BJ (cell line): Measurements from ENCODE around the gene SDHC. TPM values are rescaled to one million over a fixed set of nuclear protein-coding genes. Genes with fewer than 3 reads are reported as not detected.
"Not testable (repeated sequence)": the region's sequence is repeated elsewhere in the genome, so short reads cannot be mapped to it uniquely, and the experiment has no call there.

Experiments
- CTCF ChIA-PET: fragments of 350-600 bp; formaldehyde crosslinking; extraction: SDS; loops from one replicate; lab custom pipeline; 2021; ENCODE audit warnings: antibody characterized with exemption, inconsistent platforms; lab: Yijun Ruan, JAX
- POLR2A ChIA-PET: fragments of 300-600 bp; sonication (Branson Sonifier 250); formaldehyde crosslinking; extraction: SDS; loops from one replicate; lab custom pipeline; 2021; ENCODE audit warnings: antibody characterized with exemption; lab: Charles Lee
- DNase-seq: peaks from one replicate; pipeline ENCODE4 v3.0.0-alpha.2; 2011; ENCODE audit warnings: low read depth
- H3K27me3 ChIP-seq: 2 replicates; pipeline ENCODE4 v1.6.0; 2011; ENCODE audit warnings: low read length; ENCODE audit not compliant: control insufficient read depth, insufficient read depth
- H3K36me3 ChIP-seq: 2 replicates; pipeline ENCODE4 v1.5.1; 2011; ENCODE audit warnings: low read length; ENCODE audit not compliant: control insufficient read depth, insufficient read depth
- H3K4me3 ChIP-seq: 2 replicates; pipeline ENCODE4 v1.5.1; 2011; ENCODE audit warnings: low read depth, mild to moderate bottlenecking, control low read depth, low read length
- CTCF ChIP-seq: IDR thresholded peaks from 2 replicates; pipeline ENCODE4 v1.5.1; 2011; ENCODE audit warnings: low read depth, mild to moderate bottlenecking, control low read depth, inconsistent platforms, low read length, moderate library complexity; ENCODE audit not compliant: insufficient read depth
- polyA plus RNA-seq: library from polyadenylated mRNA; depleted of rRNA; stranded (reverse); fragments of >200 nt; gene quantifications from 2 replicates; pipeline ENCODE4 v1.2.3, GENCODE V29; 2011

Gene SDHC
- polyA plus RNA-seq, 1 experiment: 275 TPM

DNA sequence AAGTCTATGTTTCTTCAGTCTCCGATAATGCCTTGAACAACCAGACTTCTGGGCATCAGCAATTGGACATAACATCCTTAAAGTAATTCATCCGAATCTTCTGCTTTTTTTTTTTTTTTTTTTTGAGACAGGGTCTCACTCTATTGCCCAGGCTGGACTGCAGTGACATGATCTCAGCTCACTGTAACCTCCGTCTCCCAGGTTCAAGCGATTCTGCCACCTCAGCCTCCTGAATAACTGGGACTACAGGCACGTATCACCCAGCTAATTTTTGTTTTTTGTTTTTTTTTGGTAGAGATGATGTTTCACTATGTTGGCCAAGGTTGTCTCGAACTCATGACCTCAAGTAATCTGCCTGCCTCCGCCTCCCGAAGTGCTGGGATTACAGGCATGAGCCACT lies 77.4 kb downstream of the SDHC start:
- ChIA-PET CTCF (interaction anchor here (3.5 kb wide), 1 partner anchor 166 kb away, joined by 24 read pairs; the partner anchor contains the start of gene TOMM40L), POLR2A (no interaction called here)
- DNase-seq: no peak
- peaks cover 1% of the 10 kb centered on the region; the same call in 1 of the 2 replicates for H3K27me3 ChIP-seq
- TF ChIP-seq CTCF: no peak
- H3K4me3 ChIP-seq: no peak overlapping the region
- H3K36me3 ChIP-seq: no peaks in the 10 kb centered on the region

DNA sequence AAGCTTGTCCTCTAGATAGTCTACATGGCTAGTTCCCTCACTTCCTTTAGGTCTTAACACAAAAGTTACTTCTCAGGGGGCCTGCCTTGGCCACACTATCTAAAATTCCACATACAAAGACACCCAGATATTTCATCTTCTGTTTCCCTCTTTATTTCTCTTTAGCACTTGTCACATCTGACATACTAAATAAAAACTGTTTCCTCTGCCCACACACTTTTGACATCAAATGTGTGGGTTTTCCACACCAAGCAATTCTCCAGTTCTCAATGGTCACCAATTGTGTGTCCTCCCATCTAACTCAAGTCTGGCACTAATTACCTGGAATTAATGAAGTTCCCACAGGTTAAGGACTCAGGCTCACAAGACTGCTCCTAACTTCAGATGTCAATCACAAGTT lies 79.0 kb downstream of the SDHC start:
- TF ChIP-seq CTCF: no peak
- no peaks in the 10 kb centered on the region for H3K36me3 ChIP-seq
- ChIA-PET POLR2A (no interaction called here), CTCF (no interaction called here)
- DNase-seq: no peak
- no peak overlapping the region for H3K4me3 ChIP-seq
- peaks cover 1% of the 10 kb centered on the region; the same call in 1 of the 2 replicates for H3K27me3 ChIP-seq

DNA sequence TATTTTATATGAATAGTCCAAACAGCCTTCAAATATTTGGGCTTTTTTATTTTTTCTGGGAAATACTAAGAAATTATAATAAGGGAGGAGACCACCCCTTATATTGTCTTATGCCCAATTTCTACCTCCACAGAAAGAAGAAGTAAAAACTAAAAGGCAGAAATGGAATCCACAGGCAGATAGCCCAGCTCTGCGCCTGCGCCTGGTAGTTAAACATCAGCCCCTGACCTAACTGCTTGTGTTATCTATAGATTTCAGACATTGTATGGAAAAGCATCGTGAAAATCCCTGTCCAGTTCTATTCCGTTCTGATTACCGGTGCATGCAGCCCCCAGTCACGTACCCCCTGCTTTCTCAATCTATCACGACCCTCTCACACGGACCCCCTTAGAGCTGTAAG lies 82.9 kb downstream of the SDHC start:
- H3K27me3 ChIP-seq, DNase-seq, POLR2A ChIA-PET, H3K36me3 ChIP-seq, H3K4me3 ChIP-seq: not testable (repeated sequence)
- CTCF ChIA-PET: interaction anchor here (1.0 kb wide), 1 partner anchor 43 kb away, joined by 3 read pairs; no protein-coding TSS in a partner anchor

GRCh38 chr1:161398900-161399256 lies 84.7 kb downstream of the SDHC start:
- no peak for DNase-seq
- peak overlapping the region; percentile 76 for H3K4me3 ChIP-seq
- ChIA-PET POLR2A (no interaction called here), CTCF (no interaction called here)
- no peak for TF ChIP-seq CTCF
- peaks cover 2% of the 10 kb centered on the region; the same call in 1 of the 2 replicates for H3K27me3 ChIP-seq
- no peaks in the 10 kb centered on the region for H3K36me3 ChIP-seq

DNA sequence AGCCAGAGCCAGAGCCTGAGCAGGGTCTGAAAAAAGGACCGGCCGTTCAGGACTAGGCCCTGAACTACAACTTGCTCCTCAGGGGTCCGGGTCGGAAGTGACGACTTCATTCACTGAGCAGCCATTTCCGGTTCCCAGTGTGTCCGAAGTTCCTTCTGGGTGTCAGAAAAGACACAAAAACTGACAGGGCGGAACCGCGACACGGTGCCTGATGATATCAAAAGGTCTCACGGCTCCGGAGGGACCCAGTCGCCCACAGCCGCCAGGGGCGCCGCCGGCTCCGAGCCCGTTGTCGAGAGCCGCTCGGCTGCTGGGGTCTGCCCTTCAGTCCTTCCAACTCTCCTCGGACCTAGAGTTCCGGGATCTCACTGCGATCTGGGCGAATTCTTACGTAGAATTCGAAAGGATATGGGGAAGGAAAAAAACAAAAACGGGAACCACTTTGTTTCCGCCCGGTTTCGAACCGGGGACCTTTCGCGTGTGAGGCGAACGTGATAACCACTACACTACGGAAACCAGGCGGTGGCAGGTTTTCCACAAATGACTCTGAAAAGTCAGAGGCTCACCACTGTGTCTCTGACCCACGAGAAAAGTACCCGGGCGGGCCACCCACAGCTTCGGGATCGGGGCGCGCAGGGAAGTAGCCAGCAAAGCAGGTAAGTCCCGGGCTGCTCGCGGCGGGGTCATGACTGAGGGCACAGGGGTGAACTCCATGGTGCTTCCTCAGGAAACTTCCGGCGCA lies 85.2 kb downstream of the SDHC start:
- CTCF ChIA-PET: interaction anchor here (1.4 kb wide), 1 partner anchor 41 kb away, joined by 3 read pairs; no protein-coding TSS in a partner anchor
- TF ChIP-seq CTCF: peak; percentile 54
- H3K4me3 ChIP-seq: peak overlapping the region; percentile 76
- H3K36me3 ChIP-seq: no peaks in the 10 kb centered on the region
- H3K27me3 ChIP-seq: peaks cover 3% of the 10 kb centered on the region; the same call in 1 of the 2 replicates
- POLR2A ChIA-PET: no interaction called here
- DNase-seq: peak; percentile 52
